HG03565 (cell line): Measurements from ENCODE around the gene TMEM223.
A peak's percentile ranks its signal among the peaks of the same experiment; 100 is the strongest.
"Not testable (repeated sequence)": the region's sequence is repeated elsewhere in the genome, so short reads cannot be mapped to it uniquely, and the experiment has no call there.

Source experiments
- ATAC-seq: cut with Tn5 transposase; IDR thresholded peaks from one replicate; pipeline ENCODE4 v1.9.1; 2021; ENCODE audit warnings: mild to moderate bottlenecking, moderate library complexity; ENCODE audit not compliant: unreplicated experiment

TMEM223 gene, protein sequence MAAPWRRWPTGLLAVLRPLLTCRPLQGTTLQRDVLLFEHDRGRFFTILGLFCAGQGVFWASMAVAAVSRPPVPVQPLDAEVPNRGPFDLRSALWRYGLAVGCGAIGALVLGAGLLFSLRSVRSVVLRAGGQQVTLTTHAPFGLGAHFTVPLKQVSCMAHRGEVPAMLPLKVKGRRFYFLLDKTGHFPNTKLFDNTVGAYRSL

DNA sequence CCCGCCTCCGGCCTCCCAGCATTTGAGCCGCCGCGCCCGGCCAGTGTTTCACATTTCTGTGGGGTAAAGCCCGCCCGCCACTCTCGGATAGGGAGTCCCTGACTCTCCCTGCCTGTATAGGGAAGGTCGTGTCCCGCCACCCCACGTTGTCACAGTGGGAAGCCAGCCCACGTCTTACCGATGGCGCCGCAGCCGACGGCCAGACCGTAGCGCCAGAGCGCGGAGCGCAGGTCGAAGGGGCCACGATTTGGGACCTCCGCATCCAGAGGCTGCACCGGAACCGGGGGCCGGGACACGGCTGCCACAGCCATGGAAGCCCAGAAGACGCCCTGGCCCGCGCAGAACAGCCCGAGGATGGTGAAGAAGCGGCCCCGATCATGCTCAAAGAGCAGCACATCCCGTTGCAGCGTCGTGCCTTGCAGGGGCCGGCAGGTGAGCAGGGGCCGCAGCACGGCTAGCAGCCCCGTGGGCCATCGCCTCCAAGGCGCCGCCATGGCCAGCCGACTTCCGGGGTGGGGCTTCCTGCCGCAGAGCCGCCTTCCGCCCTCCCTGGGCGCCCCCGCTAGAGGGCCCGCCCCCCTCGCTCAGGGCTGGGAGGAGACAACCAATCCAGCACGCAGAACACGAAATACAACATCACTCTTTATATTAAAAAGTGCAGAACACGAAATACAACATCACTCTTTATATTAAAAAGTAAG is at the start of gene TMEM223:
Gene TMEM223, minus strand, starts transcription at position 506 of the 701 bp plus-strand sequence. Its CDS starts 12 bp downstream, at position 494.
- ATAC-seq = peak; percentile 56

DNA sequence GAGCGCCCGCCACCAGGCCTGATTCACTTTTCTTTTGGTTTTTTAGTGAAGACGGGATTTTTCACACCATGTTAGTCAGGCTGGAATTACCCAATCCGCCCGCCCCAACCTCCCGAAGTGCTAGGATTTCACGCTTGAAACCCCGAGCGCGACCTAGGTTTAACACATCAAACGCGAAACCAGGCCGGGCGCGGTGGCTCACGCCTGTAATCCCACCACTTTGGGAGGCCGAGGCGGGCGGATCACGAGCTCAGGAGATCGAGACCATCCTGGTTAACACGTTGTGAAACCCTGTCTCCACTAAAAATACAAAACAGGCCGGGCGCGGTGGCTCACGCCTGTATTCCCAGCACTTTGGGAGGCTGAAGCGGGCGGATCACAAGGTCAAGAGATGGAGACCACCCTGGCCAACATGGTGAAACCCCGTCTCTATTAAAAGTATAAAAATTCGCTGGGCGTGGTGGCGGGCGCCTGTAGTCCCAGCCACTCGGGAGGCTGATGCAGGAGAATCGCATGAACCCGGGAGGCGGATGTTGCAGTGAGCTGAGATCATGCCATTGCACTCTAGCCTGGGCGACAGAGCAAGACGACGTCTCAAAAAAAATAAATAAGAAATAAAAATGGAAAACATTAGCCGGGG is 49.0 kb upstream of the TMEM223 start:
- ATAC-seq = not testable (repeated sequence)

- ATAC-seq = peak; percentile 47
Measured at GRCh38 chr11:62839050-62839945, 47.5 kb upstream of the TMEM223 start, which contains the start of gene WDR74. TSS of gene WDR74 (minus strand) at chr11:62839590. CDS start at chr11:62839570, 20 bp downstream.

DNA sequence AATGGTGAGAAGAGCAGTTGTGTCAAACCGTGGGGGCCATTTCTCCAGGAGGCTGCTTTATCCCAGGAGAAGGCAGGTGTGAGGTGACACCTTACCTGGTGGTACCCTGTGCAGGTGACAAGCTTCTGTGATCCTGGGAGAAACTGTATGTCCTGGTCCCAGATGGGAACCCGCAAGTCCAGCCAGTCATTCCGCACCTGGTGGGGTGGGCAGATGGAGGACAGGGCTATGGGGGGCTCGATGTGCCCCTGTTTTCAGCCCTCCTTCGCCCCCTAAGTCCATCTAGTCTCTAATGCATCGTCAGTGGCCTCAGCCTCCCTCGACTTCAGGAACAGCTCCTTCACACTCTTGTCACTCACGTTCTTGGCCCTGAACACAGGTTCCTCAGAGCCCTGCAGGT is 43.5 kb upstream of the TMEM223 start:
- no peak for ATAC-seq

GRCh38 chr11:62832336-62833234 is 40.8 kb upstream of the TMEM223 start, which contains the start of gene TEX54:
TSS of gene TEX54 (minus strand) at chr11:62832841.
- peak; percentile 1 for ATAC-seq

DNA sequence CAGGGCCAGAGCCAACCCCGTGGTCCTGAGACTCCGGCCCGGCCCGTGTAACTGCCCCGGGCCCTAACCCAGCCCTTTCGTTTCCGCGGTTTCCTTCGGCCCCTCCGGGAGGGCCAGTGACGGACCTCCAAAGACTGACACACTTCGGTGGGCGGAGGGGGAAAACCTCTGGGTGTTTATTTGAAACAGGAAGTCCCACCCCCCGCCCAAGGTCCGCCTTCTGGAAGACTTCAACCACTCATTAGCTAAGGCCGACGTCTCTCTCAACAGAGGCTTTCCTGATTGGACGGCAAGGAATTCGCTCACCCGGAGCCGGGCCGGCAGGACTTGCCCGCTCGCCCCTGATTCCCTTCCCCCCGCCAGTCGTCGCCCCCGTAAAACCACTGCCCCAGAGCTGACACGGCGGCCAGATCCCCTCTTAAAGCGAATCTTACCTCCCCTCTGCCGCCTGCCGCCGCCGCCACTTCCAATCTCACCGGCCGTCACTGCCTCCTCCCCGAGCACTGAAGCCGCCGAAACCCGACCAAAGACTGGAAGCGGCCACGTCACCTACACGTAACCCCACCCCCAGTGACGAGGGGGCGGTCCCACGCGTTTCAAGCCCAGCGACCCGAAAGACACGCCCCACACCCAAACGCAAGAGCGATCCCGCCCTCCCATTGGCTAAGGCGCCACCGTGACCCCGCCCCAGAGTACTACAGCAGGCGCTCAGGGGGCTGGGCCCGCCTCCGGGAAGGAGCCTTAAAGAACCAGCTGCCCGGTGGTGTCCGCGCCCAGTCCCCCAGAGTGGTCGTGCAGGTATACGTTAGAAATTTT is 39.9 kb upstream of the TMEM223 start, which contains the start of gene STX5:
Gene STX5, minus strand, starts transcription at position 532 of the 816 bp plus-strand sequence. CDS start 808 bp downstream, outside the sequence.
- ATAC-seq = peak; percentile 76

- ATAC-seq = no peak
Measured at GRCh38 chr11:62830904-62831519, 39.2 kb upstream of the TMEM223 start.

- ATAC-seq = not testable (repeated sequence)
Measured at GRCh38 chr11:62828130-62828529, 36.3 kb upstream of the TMEM223 start.

DNA sequence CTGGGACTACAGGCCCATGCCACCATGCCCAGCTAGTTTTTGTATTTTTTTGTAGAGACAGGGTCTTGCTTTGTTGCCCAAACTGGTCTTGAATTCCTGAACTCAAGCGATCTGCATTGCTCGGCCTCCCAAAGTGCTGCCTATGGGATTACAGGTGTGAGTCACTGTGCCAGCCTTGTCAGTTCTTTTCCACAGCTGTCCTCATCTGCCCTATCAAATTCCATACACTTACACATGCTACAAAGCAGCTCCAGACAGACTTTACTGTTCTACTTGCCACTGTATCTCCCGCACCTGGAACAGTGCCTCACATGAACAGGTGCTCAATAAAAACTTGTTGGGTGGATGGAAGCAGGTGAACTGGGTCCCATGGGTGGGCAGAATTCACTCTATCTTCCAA is 31.9 kb upstream of the TMEM223 start:
- no peak for ATAC-seq

DNA sequence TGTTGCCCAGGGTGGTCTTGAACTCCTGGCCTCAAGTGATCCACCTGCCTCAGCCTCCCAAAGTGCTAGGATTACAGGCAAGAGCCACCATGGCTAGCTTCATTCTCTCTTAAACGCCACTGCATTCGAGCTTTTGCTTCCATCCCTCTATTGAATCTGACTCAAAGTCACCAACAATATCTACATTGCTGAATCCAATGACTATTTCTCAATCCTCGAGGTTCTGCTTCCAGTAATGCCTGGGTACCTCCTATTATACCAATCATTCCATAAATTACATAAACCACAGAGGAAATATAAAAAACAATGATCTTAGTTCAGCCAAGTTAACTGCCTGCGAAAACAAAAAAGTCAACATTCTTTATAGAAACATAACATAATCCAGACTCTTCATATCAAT is 25.3 kb upstream of the TMEM223 start:
- ATAC-seq = no peak

GRCh38 chr11:62816557-62816956 is 24.8 kb upstream of the TMEM223 start:
- ATAC-seq = no peak

DNA sequence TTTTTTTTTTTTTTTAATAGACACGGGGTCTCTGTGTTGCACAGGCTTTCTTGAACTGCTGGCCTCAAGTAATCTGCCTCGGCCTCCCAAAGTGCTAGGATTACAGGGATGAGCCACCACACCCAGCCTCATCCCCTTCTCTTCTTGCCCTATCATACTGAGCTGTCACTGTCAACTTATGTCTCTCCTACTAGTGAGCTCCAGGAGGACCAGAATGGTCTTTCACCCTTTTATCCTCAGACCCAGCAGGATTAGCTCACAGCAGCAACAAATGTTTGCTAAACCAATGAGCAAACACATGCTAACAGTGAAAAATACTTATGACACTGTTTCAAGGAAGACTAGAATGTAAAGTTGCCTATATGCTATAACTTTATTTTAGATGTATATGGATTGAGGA is 19.9 kb upstream of the TMEM223 start:
- ATAC-seq = no peak

DNA sequence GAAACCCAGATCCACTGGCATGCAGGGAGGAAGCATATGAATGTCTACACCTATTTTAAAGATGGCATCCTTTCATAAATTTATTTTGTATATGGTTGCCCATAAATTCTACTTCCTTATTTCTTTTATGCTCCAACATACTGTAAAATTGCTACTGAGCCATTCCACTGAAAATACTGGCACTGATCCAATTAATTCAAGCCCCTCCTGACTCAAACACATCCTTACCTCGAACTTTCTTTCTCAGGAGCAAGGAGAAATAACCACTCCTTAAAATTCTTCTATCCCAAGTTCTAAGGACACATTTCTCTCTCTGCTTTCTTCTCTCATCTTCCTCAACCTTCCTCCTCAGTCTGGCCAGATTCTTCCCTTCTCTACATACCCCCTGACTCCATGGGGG is 18.9 kb upstream of the TMEM223 start:
- ATAC-seq = no peak

- ATAC-seq = no peak
Measured at GRCh38 chr11:62806611-62807121, 14.9 kb upstream of the TMEM223 start.

DNA sequence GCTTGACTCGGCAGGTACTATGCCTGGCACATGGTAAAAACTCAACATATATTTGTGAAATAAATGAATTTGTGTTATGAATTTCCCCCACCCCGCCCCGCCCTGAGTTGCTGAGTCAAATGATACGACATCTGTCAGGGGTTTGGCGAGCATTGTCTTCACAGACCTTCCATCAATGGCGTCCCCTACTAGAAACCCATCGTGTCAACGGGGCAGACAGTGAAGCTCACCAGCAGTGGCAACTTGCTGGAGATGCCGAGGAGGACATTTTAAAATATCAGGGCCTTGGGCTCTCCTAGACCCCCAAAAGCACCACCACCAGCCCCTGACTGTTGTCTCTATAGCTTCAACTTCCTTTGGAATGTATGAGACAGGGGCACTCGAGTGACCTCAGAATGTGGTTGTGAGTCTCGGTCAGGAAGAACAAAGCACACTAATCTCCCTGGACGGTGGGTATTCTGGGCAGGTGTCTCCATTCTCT is 14.2 kb upstream of the TMEM223 start:
- ATAC-seq = no peak

GRCh38 chr11:62805076-62805892 is 13.5 kb upstream of the TMEM223 start, which contains the start of gene NXF1:
TSS of gene NXF1 (minus strand) at chr11:62805440. CDS start at chr11:62805356, 84 bp downstream.
- peak; percentile 82 for ATAC-seq
